Measurements from ENCODE around the gene PYGB.

Gene PYGB

GRCh38 chr20:25315418-25316210, 67.7 kb downstream of the PYGB start:
- no peak for DNase-seq (ENCODE audit: low spot score)
- in situ Hi-C loops (cut with MboI; ENCODE audit: low pct_unique_long_range_greater_than_20kb, low sequenced_read_pairs, unreplicated experiment): no loop called here
- TF ChIP-seq, protein P1, sequence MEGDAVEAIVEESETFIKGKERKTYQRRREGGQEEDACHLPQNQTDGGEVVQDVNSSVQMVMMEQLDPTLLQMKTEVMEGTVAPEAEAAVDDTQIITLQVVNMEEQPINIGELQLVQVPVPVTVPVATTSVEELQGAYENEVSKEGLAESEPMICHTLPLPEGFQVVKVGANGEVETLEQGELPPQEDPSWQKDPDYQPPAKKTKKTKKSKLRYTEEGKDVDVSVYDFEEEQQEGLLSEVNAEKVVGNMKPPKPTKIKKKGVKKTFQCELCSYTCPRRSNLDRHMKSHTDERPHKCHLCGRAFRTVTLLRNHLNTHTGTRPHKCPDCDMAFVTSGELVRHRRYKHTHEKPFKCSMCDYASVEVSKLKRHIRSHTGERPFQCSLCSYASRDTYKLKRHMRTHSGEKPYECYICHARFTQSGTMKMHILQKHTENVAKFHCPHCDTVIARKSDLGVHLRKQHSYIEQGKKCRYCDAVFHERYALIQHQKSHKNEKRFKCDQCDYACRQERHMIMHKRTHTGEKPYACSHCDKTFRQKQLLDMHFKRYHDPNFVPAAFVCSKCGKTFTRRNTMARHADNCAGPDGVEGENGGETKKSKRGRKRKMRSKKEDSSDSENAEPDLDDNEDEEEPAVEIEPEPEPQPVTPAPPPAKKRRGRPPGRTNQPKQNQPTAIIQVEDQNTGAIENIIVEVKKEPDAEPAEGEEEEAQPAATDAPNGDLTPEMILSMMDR (IDR thresholded peaks at IDR 0.05; ENCODE audit: extremely low read depth, insufficient read depth, missing control alignments): no peak

DNA sequence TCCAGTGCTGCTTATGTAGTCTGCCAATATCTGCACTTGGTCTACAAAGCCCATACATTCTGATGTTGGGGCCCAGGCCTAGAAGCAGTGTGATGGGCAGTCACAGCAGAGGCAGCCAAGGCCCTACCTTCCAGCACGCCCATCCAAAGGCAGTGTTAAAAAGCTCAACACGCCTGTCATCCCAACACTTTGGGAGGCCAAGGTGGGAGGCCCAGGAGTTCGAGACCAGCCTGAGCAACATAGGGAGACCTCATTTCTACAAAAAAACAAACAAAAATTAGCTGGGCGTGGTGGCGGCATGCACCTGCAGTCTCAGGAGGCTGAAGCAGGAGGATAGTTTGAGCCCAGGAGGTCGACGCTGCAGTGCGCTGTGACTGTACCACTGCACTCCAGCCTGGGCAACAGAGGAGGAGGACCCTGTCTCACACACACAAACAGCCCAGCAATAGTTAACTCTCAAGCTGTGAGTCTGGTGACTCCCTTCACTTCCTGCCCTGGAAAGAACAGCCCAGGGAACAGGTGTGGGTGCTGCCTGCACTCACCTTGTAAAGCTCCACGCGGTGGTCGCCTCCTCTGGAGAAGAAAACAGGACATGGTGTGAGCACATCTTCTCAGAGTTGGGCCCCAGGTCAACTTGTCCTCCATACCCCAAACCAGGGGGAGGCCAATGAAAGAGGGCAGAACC, 68.8 kb downstream of the PYGB start:
- DNase-seq (ENCODE audit: low spot score): no peak
- TF ChIP-seq, protein P1 (IDR thresholded peaks at IDR 0.05; ENCODE audit: extremely low read depth, insufficient read depth, missing control alignments): no peak
- in situ Hi-C loops (cut with MboI; ENCODE audit: low pct_unique_long_range_greater_than_20kb, low sequenced_read_pairs, unreplicated experiment): no loop called here

DNA sequence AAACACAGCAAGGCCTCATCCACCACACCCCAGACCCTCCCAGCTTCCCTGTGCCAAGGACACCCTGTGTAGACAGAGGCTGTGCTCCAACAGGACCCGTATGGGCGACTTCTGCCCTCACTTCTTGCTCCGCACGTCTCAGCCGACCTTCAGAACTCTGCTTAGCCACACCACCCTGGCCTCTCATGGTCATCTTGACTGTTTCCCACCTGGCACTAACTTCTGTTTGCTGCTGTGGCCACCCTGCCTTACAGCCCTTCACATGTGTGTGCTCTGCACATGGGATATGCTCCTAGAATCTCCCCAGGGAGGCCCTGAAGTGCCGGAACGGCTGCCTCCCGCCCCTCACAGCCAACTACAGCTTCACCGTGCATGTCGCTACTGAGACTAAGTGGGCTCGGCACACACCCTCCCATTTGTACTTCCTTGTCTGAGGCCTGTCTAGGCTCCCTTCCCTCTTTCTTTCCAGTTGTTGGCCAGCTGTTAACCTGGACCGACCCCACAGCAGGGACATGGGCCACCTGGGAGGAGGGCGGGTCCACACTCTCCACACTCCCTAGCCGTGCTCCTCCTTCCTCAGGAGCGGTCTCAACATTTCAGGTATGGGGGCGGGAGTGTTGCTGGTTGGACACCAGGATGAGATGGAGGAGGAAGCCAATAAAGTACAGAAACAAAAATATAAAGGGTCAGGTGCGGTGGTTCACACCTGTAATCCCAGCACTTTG, 69.6 kb downstream of the PYGB start:
- TF ChIP-seq, protein P1 (IDR thresholded peaks at IDR 0.05; ENCODE audit: extremely low read depth, insufficient read depth, missing control alignments): no peak
- no peak for DNase-seq (ENCODE audit: low spot score)
- in situ Hi-C loops (cut with MboI; ENCODE audit: low pct_unique_long_range_greater_than_20kb, low sequenced_read_pairs, unreplicated experiment): no loop called here

GRCh38 chr20:25318471-25319240, 70.8 kb downstream of the PYGB start:
- DNase-seq (ENCODE audit: low spot score): peak; percentile 86
- in situ Hi-C loops (cut with MboI; ENCODE audit: low pct_unique_long_range_greater_than_20kb, low sequenced_read_pairs, unreplicated experiment): no loop called here
- TF ChIP-seq, protein P1 (IDR thresholded peaks at IDR 0.05; ENCODE audit: extremely low read depth, insufficient read depth, missing control alignments): no peak

DNA sequence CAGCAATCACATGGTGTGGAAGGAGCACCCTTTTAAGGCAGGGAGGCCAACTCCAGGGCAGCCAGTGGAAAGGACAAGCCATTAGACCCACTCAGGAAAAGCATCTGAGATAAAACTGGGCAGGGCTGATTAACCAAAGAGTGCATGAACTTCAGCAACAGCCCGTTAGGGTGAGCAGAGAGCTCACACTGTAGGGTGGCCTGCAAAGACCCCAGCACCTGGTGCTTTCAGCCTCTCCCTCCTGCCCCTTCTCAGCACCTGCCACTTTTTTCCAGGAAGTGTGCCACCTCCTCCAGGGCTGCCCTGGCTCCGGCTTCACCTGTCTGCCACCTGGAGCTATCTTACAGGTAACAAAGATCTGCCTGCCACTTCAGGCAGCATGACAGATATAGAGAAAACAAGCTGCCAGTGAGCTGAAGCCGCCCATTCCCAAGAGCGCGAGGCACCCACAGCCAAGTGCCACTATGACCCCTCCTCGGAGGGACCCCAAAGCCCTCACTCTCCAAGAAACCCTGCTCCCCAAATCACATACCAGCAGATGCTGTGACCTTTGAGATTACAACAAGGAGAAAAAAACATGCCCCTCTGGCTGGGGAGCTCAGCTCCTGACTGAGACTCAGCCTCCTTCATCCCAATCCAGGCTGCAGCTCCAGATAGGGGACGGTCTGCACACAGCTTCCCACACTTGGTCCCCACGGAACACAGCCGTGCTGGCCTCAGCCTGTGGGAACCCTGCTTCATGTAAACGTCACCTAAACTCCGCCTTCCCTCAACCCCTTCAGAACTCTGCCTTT, 71.6 kb downstream of the PYGB start:
- DNase-seq (ENCODE audit: low spot score): no peak
- TF ChIP-seq, protein P1 (IDR thresholded peaks at IDR 0.05; ENCODE audit: extremely low read depth, insufficient read depth, missing control alignments): no peak
- in situ Hi-C loops (cut with MboI; ENCODE audit: low pct_unique_long_range_greater_than_20kb, low sequenced_read_pairs, unreplicated experiment): no loop called here
